Panc1 (cell line): ENCODE data around the gene ALK. TPM values are rescaled to one million over a fixed set of nuclear protein-coding genes. Genes with fewer than 3 reads are reported as not detected.

Source experiments
- ATAC-seq: fragments of 200-7000 bp; cut with Tn5 transposase; 2 replicates; pipeline ENCODE4 v1.9.1; 2020; ENCODE audit warnings: mild to moderate bottlenecking, moderate library complexity
- BruUV-seq: library from RNA; stranded (reverse); fragments of 400-500 nt; replicated peaks from 2 replicates; lab custom pipeline; 2021; lab: Mats Ljungman, UMichigan
- CTCF ChIA-PET: fragments of 300-600 bp; sonication (Branson Sonifier 250); formaldehyde crosslinking; loops from one replicate; lab custom pipeline; 2022; ENCODE audit warnings: antibody characterized with exemption; lab: Charles Lee
- POLR2A ChIA-PET: fragments of 300-600 bp; sonication (Branson Sonifier 250); formaldehyde crosslinking; loops from one replicate; lab custom pipeline; 2022; ENCODE audit warnings: antibody characterized with exemption; lab: Charles Lee
- DNase-seq: peaks from one replicate; pipeline ENCODE4 v3.0.0-alpha.2; 2010; ENCODE audit warnings: low read depth, low spot score
- H3K27ac ChIP-seq: 2 replicates; pipeline ENCODE4 v1.5.1; 2011; ENCODE audit warnings: mild to moderate bottlenecking, low read length, inconsistent platforms
- H3K27me3 ChIP-seq: fragments of 200-500 bp; sonication (Bioruptor generic); 2 replicates; pipeline ENCODE4 v1.6.0; 2014; ENCODE audit warnings: low read length, inconsistent platforms; ENCODE audit not compliant: control insufficient read depth, insufficient read depth
- H3K36me3 ChIP-seq: fragments of 200-500 bp; sonication (Bioruptor generic); 2 replicates; pipeline ENCODE4 v1.5.1; 2014; ENCODE audit warnings: inconsistent platforms, mild to moderate bottlenecking, low read length, moderate library complexity; ENCODE audit not compliant: control insufficient read depth, insufficient read depth
- H3K4me1 ChIP-seq: 2 replicates; pipeline ENCODE4 v1.5.1; 2011; ENCODE audit warnings: inconsistent platforms, mild to moderate bottlenecking, low read length, moderate library complexity; ENCODE audit not compliant: control insufficient read depth, insufficient read depth
- H3K4me3 ChIP-seq, 2 experiments: 2 replicates each; pipeline ENCODE4 v1.5.1; 2011 to 2012; ENCODE audit warnings: low read depth in 2 of 2, low read length in 2 of 2, mild to moderate bottlenecking in 2 of 2, inconsistent platforms in 1 of 2, moderate library complexity in 1 of 2
- H3K9me3 ChIP-seq: fragments of 200-500 bp; sonication (Bioruptor generic); 2 replicates; pipeline ENCODE4 v1.5.1; 2014; ENCODE audit warnings: low read depth, mild to moderate bottlenecking, inconsistent platforms, low read length, moderate library complexity; ENCODE audit not compliant: control insufficient read depth, insufficient read depth
- CTCF ChIP-seq: fragments of 450-650 bp; IDR thresholded peaks from 2 replicates; pipeline ENCODE4 v1.5.1; 2017; ENCODE audit warnings: mild to moderate bottlenecking
- POLR2AphosphoS5 ChIP-seq: IDR thresholded peaks from 2 replicates; pipeline ENCODE4 v1.6.1; 2012; ENCODE audit warnings: mild to moderate bottlenecking, low read depth, low read length, moderate library complexity
- REST ChIP-seq, 2 experiments: IDR thresholded peaks; 2 replicates each; pipeline ENCODE4 v1.6.1; 2011 to 2012; ENCODE audit warnings: low read depth in 2 of 2, control low read depth in 1 of 2, low read length in 1 of 2, mild to moderate bottlenecking in 1 of 2, moderate library complexity in 1 of 2; ENCODE audit not compliant: insufficient read depth in 1 of 2
- SIN3A ChIP-seq: IDR thresholded peaks from 2 replicates; pipeline ENCODE4 v1.6.1; 2012; ENCODE audit warnings: low read depth, mild to moderate bottlenecking, low read length, moderate library complexity, borderline replicate concordance; ENCODE audit not compliant: insufficient read depth
- TCF7L2 ChIP-seq: IDR thresholded peaks from 2 replicates; pipeline ENCODE4 v1.6.1; 2011; ENCODE audit warnings: mild to moderate bottlenecking, low read depth, low read length, inconsistent platforms
- in situ Hi-C: cut with HindIII; loops from 2 replicates; pipeline ENCODE4 v1.10.0; 2016; ENCODE audit warnings: low sequenced_read_pairs, low pct_unique_long_range_greater_than_20kb
- intact Hi-C: fragments of 100-400 bp; cut with micrococcal nuclease; formaldehyde crosslinking; loops from one replicate; pipeline ENCODE4 v1.10.0; 2022; ENCODE audit not compliant: unreplicated experiment
- total RNA-seq: library from RNA; stranded (reverse); gene quantifications from one replicate; pipeline ENCODE4 v1.2.1, GENCODE V29; 2021; ENCODE audit not compliant: unreplicated experiment

ALK gene
- total RNA-seq, 1 experiment from 2014 or later, result not detected

- TF ChIP-seq POLR2AphosphoS5, result no peak
- TF ChIP-seq CTCF, result no peak
- no peak for TF ChIP-seq TCF7L2
- no peak for TF ChIP-seq REST (IDR thresholded peaks at IDR 0.05; ENCODE audit: insufficient read depth in 1 of 2, low read depth in 2 of 2, low read length in 1 of 2)
- no peak for TF ChIP-seq SIN3A
- ChIA-PET POLR2A (no interaction called here), CTCF (no interaction called here)
- BruUV-seq, result no TSS peak
- Histone ChIP-seq H3K36me3 (no peaks in the 10 kb centered on the region), H3K4me1 (no peaks in the 10 kb centered on the region), H3K27ac (no peak overlapping the region), H3K4me3 (no peak overlapping the region), H3K9me3 (no peaks in the 10 kb centered on the region), H3K27me3 (peaks cover 4% of the 10 kb centered on the region)
- intact Hi-C loops, result no loop called here
- ATAC-seq (no peak), DNase-seq (no peak)
- in situ Hi-C loops, result no loop called here
Observed at GRCh38 chr2:29433128-29433527, 488.3 kb downstream of the ALK start.

- ChIA-PET CTCF (no interaction called here), POLR2A (no interaction called here)
- Histone ChIP-seq H3K4me1 (no peaks in the 10 kb centered on the region), H3K27ac (no peak overlapping the region), H3K36me3 (no peaks in the 10 kb centered on the region), H3K4me3 (no peak overlapping the region), H3K9me3 (no peaks in the 10 kb centered on the region), H3K27me3 (peaks cover 4% of the 10 kb centered on the region)
- TF ChIP-seq CTCF (no peak), SIN3A (no peak), POLR2AphosphoS5 (no peak), REST (IDR thresholded peaks at IDR 0.05; ENCODE audit: insufficient read depth in 1 of 2, low read depth in 2 of 2, low read length in 1 of 2) (no peak), TCF7L2 (no peak)
- DNase-seq, result no peak
- in situ Hi-C loops, result no loop called here
- BruUV-seq, result no TSS peak
- ATAC-seq, result no peak
- intact Hi-C loops, result no loop called here
Observed at GRCh38 chr2:29431485-29431884, 489.9 kb downstream of the ALK start.
